Measurements from ENCODE around the gene CRIP3.
"Not testable (repeated sequence)": the region's sequence is repeated elsewhere in the genome, so short reads cannot be mapped to it uniquely, and the experiment has no call there.

CRIP3 gene

GRCh38 chr6:43308101-43308989 lies at the start of gene CRIP3:
Gene CRIP3 (minus strand): TSS chr6:43308826. CDS start chr6:43308792, 34 bp downstream.
- DNase-seq: peak; percentile 46

GRCh38 chr6:43355862-43356590 lies 47.4 kb upstream of the CRIP3 start:
- no peak for DNase-seq

- DNase-seq: not testable (repeated sequence)
Measured at GRCh38 chr6:43351951-43352350, 43.3 kb upstream of the CRIP3 start.

- DNase-seq: no peak
Measured at GRCh38 chr6:43347444-43347843, 38.8 kb upstream of the CRIP3 start.

- DNase-seq: no peak
Measured at GRCh38 chr6:43347021-43347420, 38.4 kb upstream of the CRIP3 start.

GRCh38 chr6:43346243-43346642 lies 37.6 kb upstream of the CRIP3 start:
- not testable (repeated sequence) for DNase-seq

GRCh38 chr6:43339168-43339567 lies 30.5 kb upstream of the CRIP3 start:
- no peak for DNase-seq

- no peak for DNase-seq
Measured at GRCh38 chr6:43338243-43338642, 29.6 kb upstream of the CRIP3 start.

GRCh38 chr6:43336382-43336781 lies 27.8 kb upstream of the CRIP3 start:
- DNase-seq: no peak

GRCh38 chr6:43335469-43335868 lies 26.8 kb upstream of the CRIP3 start:
- no peak for DNase-seq

- no peak for DNase-seq
Measured at GRCh38 chr6:43334466-43335095, 26.0 kb upstream of the CRIP3 start.

GRCh38 chr6:43331891-43332290 lies 23.3 kb upstream of the CRIP3 start:
- DNase-seq: no peak

- DNase-seq: no peak
Measured at GRCh38 chr6:43331470-43331869, 22.8 kb upstream of the CRIP3 start.

GRCh38 chr6:43328528-43328927 lies 19.9 kb upstream of the CRIP3 start:
- no peak for DNase-seq

- no peak for DNase-seq
Measured at GRCh38 chr6:43325876-43326275, 17.2 kb upstream of the CRIP3 start.

- DNase-seq: no peak
Measured at GRCh38 chr6:43318011-43318410, 9.4 kb upstream of the CRIP3 start.

- DNase-seq: no peak
Measured at GRCh38 chr6:43313813-43314212, 5.2 kb upstream of the CRIP3 start.

- no peak for DNase-seq
Measured at GRCh38 chr6:43311666-43312065, 3.0 kb upstream of the CRIP3 start.

- DNase-seq: no peak
Measured at GRCh38 chr6:43310624-43311023, 2.0 kb upstream of the CRIP3 start.

- no peak for DNase-seq
Measured at GRCh38 chr6:43310134-43310533, 1.5 kb upstream of the CRIP3 start.

- DNase-seq: no peak
Measured at GRCh38 chr6:43308990-43309477, 408 bp upstream of the CRIP3 start.

GRCh38 chr6:43307451-43308100 lies 1.1 kb downstream of the CRIP3 start:
- DNase-seq: no peak

- DNase-seq: no peak
Measured at GRCh38 chr6:43306086-43306485, 2.5 kb downstream of the CRIP3 start.

All from stimulated activated CD4-positive, alpha-beta T cell treated with anti-CD3 and anti-CD28 coated beads, Interleukin-4, amount 100 ng/mL, for 24 hours (primary cell).